NK-92 (cell line): ENCODE data around the gene GPR18.

Experiments used
- DNase-seq: peaks from one replicate; lab custom pipeline; 2025; ENCODE audit not compliant: unreplicated experiment; lab: John Stamatoyannopoulos, UW

Gene GPR18

GRCh38 chr13:99258210-99258860 is at the start of gene GPR18:
GPR18 (minus strand) TSS chr13:99258379; CDS start chr13:99255872, 2,507 bp downstream.
- DNase-seq = no peak

- no peak for DNase-seq
These were observed 49.6 kb upstream of the GPR18 start for GRCh38 chr13:99307648-99308339.

GRCh38 chr13:99307247-99307646 is 49.1 kb upstream of the GPR18 start, which contains the start of gene GPR183:
GPR183 (minus strand) TSS chr13:99307399; CDS start chr13:99296145, 11,254 bp downstream.
- DNase-seq = no peak

- no peak for DNase-seq
These were observed 47.4 kb upstream of the GPR18 start for GRCh38 chr13:99305566-99305965.

GRCh38 chr13:99305158-99305557 is 47.0 kb upstream of the GPR18 start:
- DNase-seq = no peak

GRCh38 chr13:99304541-99304940 is 46.4 kb upstream of the GPR18 start:
- no peak for DNase-seq

- no peak for DNase-seq
These were observed 45.8 kb upstream of the GPR18 start for GRCh38 chr13:99303863-99304521.

GRCh38 chr13:99302637-99303505 is 44.7 kb upstream of the GPR18 start:
- no peak for DNase-seq

- DNase-seq = no peak
These were observed 43.9 kb upstream of the GPR18 start for GRCh38 chr13:99301913-99302636.

- DNase-seq = no peak
These were observed 43.1 kb upstream of the GPR18 start for GRCh38 chr13:99301056-99301838.

GRCh38 chr13:99299920-99300341 is 41.8 kb upstream of the GPR18 start:
- no peak for DNase-seq

GRCh38 chr13:99299256-99299919 is 41.2 kb upstream of the GPR18 start:
- DNase-seq = no peak

- no peak for DNase-seq
These were observed 39.9 kb upstream of the GPR18 start for GRCh38 chr13:99298056-99298455.

- DNase-seq = no peak
These were observed 39.2 kb upstream of the GPR18 start for GRCh38 chr13:99297331-99297730.

- DNase-seq = no peak
These were observed 38.2 kb upstream of the GPR18 start for GRCh38 chr13:99296398-99296797.

- no peak for DNase-seq
These were observed 37.5 kb upstream of the GPR18 start for GRCh38 chr13:99295488-99296252.

- no peak for DNase-seq
These were observed 36.8 kb upstream of the GPR18 start for GRCh38 chr13:99294958-99295357.

- no peak for DNase-seq
These were observed 36.0 kb upstream of the GPR18 start for GRCh38 chr13:99294198-99294597.
